Measurements from ENCODE around the gene RNF144A. TPM values are rescaled to one million over a fixed set of nuclear protein-coding genes. Genes with fewer than 3 reads are reported as not detected.

The RNF144A gene
- total and polyA plus RNA-seq, 9 donors, result 13.7 to 27.6 (median 21.5) TPM

DNA sequence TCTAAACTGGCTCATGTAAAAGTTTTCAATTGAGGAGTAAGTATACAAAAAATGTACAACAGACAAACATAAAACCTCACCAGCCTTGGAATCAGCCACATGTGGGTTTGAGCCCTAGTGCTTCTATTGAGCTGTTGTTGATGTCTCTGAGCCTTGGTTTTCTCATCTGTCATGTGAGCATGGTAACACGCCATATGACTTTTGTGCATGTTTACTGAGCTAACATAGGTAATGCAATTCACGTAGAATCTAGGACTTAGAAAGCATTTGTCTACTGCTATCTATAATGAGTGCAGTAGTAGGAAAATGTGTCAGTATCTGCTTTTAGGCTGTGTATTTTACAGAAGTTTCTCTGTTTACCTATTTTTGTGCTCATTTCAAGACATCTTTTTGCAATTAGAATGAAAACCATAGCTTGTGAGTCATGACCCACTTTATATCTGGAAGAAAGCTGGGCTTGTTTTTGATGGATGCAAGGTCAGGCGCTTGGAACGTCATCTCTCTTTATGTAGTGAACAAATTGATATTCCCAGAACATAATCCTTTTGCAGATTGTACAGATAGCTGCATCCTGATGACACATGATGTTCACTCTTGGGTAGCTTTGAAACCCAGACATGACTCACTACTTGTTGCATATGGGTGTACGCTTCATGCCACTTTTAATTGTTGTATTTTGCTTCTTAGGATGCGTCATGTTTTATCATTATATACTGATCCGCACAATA lies 94.3 kb downstream of the RNF144A start:
- peak; percentile 77 for DNase-seq
- Histone ChIP-seq H3K4me3 (ENCODE audit: low read length) (no peak overlapping the region), H3K27me3 (ENCODE audit: control insufficient read depth, insufficient read depth, low read length) (no peaks in the 10 kb centered on the region), H3K9me3 (replicated peaks; ENCODE audit: control insufficient read depth, low read depth, low read length) (no peaks in the 10 kb centered on the region), H3K27ac (ENCODE audit: low read length) (no peak overlapping the region), H3K4me1 (ENCODE audit: control insufficient read depth, insufficient read depth, low read length) (peaks cover 56% of the 10 kb centered on the region), H3K36me3 (ENCODE audit: control insufficient read depth, insufficient read depth, low read length) (peaks cover 3% of the 10 kb centered on the region)
- WGBS (ENCODE audit: insufficient coverage), result no CpG with 5 or more reads among the region's 7 CpGs

- DNase-seq, result no peak
- Histone ChIP-seq H3K27ac (ENCODE audit: low read length) (peak overlapping the region; percentile 9), H3K4me1 (ENCODE audit: control insufficient read depth, insufficient read depth, low read length) (peaks cover 55% of the 10 kb centered on the region), H3K4me3 (ENCODE audit: low read length) (no peak overlapping the region), H3K9me3 (replicated peaks; ENCODE audit: control insufficient read depth, low read depth, low read length) (no peaks in the 10 kb centered on the region), H3K27me3 (ENCODE audit: control insufficient read depth, insufficient read depth, low read length) (no peaks in the 10 kb centered on the region), H3K36me3 (ENCODE audit: control insufficient read depth, insufficient read depth, low read length) (no peaks in the 10 kb centered on the region)
- WGBS (ENCODE audit: insufficient coverage), result 80% methylated on average over 1 of the region's 6 CpGs
These were observed 95.0 kb downstream of the RNF144A start for GRCh38 chr2:7012141-7012764.

GRCh38 chr2:7013471-7014160 lies 96.4 kb downstream of the RNF144A start:
- Histone ChIP-seq H3K27me3 (ENCODE audit: control insufficient read depth, insufficient read depth, low read length) (no peaks in the 10 kb centered on the region), H3K36me3 (ENCODE audit: control insufficient read depth, insufficient read depth, low read length) (peaks cover 5% of the 10 kb centered on the region), H3K27ac (ENCODE audit: low read length) (no peak overlapping the region), H3K4me3 (ENCODE audit: low read length) (no peak overlapping the region), H3K9me3 (replicated peaks; ENCODE audit: control insufficient read depth, low read depth, low read length) (no peaks in the 10 kb centered on the region), H3K4me1 (ENCODE audit: control insufficient read depth, insufficient read depth, low read length) (peaks cover 53% of the 10 kb centered on the region)
- peak; percentile 74 for DNase-seq
- no CpG with 5 or more reads among the region's 3 CpGs for WGBS (ENCODE audit: insufficient coverage)

- Histone ChIP-seq H3K27me3 (ENCODE audit: control insufficient read depth, insufficient read depth, low read length) (no peaks in the 10 kb centered on the region), H3K4me3 (ENCODE audit: low read length) (no peak overlapping the region), H3K27ac (ENCODE audit: low read length) (peak overlapping the region; percentile 10), H3K36me3 (ENCODE audit: control insufficient read depth, insufficient read depth, low read length) (peaks cover 6% of the 10 kb centered on the region), H3K4me1 (ENCODE audit: control insufficient read depth, insufficient read depth, low read length) (peaks cover 51% of the 10 kb centered on the region), H3K9me3 (replicated peaks; ENCODE audit: control insufficient read depth, low read depth, low read length) (no peaks in the 10 kb centered on the region)
- 64% methylated on average over 4 of the region's 5 CpGs for WGBS (ENCODE audit: insufficient coverage)
- DNase-seq, result no peak
These were observed 97.0 kb downstream of the RNF144A start for GRCh38 chr2:7014174-7014640.

GRCh38 chr2:7015007-7015950 lies 98.1 kb downstream of the RNF144A start:
- peak; percentile 75 for DNase-seq
- H3K4me1 ChIP-seq (ENCODE audit: control insufficient read depth, insufficient read depth, low read length), result peaks cover 40% of the 10 kb centered on the region
- peak overlapping the region; percentile 74 for H3K27ac ChIP-seq (ENCODE audit: low read length)

DNA sequence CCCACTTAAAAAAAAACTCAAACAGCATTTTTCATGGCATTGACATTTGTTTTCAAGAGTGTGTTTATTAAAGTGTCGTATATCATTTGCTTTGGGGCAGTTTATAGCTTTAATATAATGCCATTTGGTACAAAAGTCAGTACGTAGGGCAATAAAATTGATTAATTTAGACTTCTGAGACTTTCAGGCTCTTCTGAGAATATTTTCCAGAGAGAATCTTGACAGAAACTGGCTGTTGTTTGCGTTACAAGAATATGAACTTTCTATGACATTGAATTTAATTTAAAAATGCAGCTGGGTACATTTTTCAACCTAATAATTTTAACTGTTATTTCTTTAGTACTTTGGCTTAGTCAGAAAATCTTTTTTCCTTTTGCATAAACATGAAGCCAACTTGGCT lies 98.9 kb downstream of the RNF144A start:
- DNase-seq, result no peak
- H3K9me3 ChIP-seq (replicated peaks; ENCODE audit: control insufficient read depth, low read depth, low read length), result no peaks in the 10 kb centered on the region
- WGBS (ENCODE audit: insufficient coverage), result 20% methylated on average over 1 of the region's 3 CpGs
- H3K27me3 ChIP-seq (ENCODE audit: control insufficient read depth, insufficient read depth, low read length), result no peaks in the 10 kb centered on the region
- peaks cover 18% of the 10 kb centered on the region for H3K36me3 ChIP-seq (ENCODE audit: control insufficient read depth, insufficient read depth, low read length)
- H3K4me3 ChIP-seq (ENCODE audit: low read length), result no peak overlapping the region
- no peak overlapping the region for H3K27ac ChIP-seq (ENCODE audit: low read length)
- H3K4me1 ChIP-seq (ENCODE audit: control insufficient read depth, insufficient read depth, low read length), result peaks cover 34% of the 10 kb centered on the region

More at GRCh38 chr2:7015007-7015950, 98.1 kb downstream of the RNF144A start:
- peaks cover 10% of the 10 kb centered on the region for H3K36me3 ChIP-seq (ENCODE audit: control insufficient read depth, insufficient read depth, low read length)
- H3K9me3 ChIP-seq (replicated peaks; ENCODE audit: control insufficient read depth, low read depth, low read length), result no peaks in the 10 kb centered on the region
- H3K27me3 ChIP-seq (ENCODE audit: control insufficient read depth, insufficient read depth, low read length), result no peaks in the 10 kb centered on the region
- WGBS (ENCODE audit: insufficient coverage), result 42% methylated on average over 6 of the region's 12 CpGs
- H3K4me3 ChIP-seq (ENCODE audit: low read length), result no peak overlapping the region

DNA sequence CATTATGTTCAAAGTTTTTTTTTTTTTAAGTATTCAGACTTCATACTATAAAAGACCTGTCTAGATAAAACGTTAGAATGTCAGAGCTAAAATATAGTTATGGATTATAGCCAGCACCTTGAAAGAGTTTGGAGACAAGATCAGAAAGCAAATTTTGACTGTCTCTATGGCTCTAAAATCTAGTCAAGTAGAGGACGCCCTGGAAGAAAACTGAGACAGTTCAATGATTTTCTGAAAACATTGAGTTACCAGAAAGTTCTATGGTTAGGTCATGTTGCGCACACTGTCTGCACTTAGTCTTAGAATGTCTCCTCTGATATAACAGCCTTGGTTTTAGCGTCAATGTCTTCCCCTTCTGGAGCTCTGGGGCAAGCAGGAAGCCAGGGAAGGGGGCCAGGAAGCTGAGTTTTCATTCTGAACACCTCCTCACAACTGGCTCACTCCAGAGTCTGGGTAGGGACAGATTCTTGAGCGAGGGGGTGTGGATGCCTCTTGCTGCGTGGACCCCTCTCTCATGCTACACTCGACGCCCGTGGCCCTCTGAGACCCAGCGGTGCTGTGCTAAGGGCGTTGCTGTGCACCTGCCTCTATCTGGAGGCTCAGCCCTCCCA lies 99.5 kb downstream of the RNF144A start:
- Histone ChIP-seq H3K27me3 (ENCODE audit: control insufficient read depth, insufficient read depth, low read length) (no peaks in the 10 kb centered on the region), H3K4me3 (ENCODE audit: low read length) (no peak overlapping the region), H3K36me3 (ENCODE audit: control insufficient read depth, insufficient read depth, low read length) (peaks cover 20% of the 10 kb centered on the region), H3K9me3 (replicated peaks; ENCODE audit: control insufficient read depth, low read depth, low read length) (no peaks in the 10 kb centered on the region), H3K4me1 (ENCODE audit: control insufficient read depth, insufficient read depth, low read length) (peaks cover 35% of the 10 kb centered on the region), H3K27ac (ENCODE audit: low read length) (peak overlapping the region; percentile 77)
- peak; percentile 90 for DNase-seq
- 55% methylated on average over 7 of the region's 11 CpGs for WGBS (ENCODE audit: insufficient coverage)

GRCh38 chr2:7017671-7018281 lies 100.6 kb downstream of the RNF144A start:
- no peaks in the 10 kb centered on the region for H3K9me3 ChIP-seq (replicated peaks; ENCODE audit: control insufficient read depth, low read depth, low read length)
- 73% methylated on average over 10 of the region's 14 CpGs for WGBS (ENCODE audit: insufficient coverage)
- peaks cover 22% of the 10 kb centered on the region for H3K36me3 ChIP-seq (ENCODE audit: control insufficient read depth, insufficient read depth, low read length)
- H3K27me3 ChIP-seq (ENCODE audit: control insufficient read depth, insufficient read depth, low read length), result no peaks in the 10 kb centered on the region
- H3K4me3 ChIP-seq (ENCODE audit: low read length), result no peak overlapping the region
- no peak for DNase-seq
- H3K4me1 ChIP-seq (ENCODE audit: control insufficient read depth, insufficient read depth, low read length), result peaks cover 44% of the 10 kb centered on the region
- H3K27ac ChIP-seq (ENCODE audit: low read length), result peak overlapping the region; percentile 6

DNA sequence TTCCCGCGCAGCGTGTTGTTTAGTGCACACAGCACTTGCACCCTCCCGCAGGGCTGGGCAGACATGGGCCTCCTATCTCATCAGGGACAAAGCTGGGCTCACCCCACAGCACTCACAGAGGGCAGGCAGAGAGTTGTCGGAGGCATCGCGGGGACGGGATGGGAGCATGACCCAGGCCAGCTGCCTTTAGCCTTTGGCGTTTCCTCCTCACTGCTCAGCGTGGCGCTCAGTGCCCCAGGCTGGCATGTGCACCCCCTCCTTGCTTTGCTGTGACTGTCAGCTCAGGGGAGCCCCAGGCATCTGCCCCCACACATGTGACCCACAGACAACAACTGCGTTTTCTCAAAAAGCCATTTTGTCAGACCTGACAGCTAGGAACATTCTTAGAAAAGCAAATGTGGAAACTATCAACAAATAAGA lies 101.1 kb downstream of the RNF144A start:
- H3K27me3 ChIP-seq (ENCODE audit: control insufficient read depth, insufficient read depth, low read length), result no peaks in the 10 kb centered on the region
- WGBS (ENCODE audit: insufficient coverage), result 83% methylated on average over 10 of the region's 12 CpGs
- no peak overlapping the region for H3K27ac ChIP-seq (ENCODE audit: low read length)
- peaks cover 47% of the 10 kb centered on the region for H3K4me1 ChIP-seq (ENCODE audit: control insufficient read depth, insufficient read depth, low read length)
- peaks cover 22% of the 10 kb centered on the region for H3K36me3 ChIP-seq (ENCODE audit: control insufficient read depth, insufficient read depth, low read length)
- no peak for DNase-seq
- H3K9me3 ChIP-seq (replicated peaks; ENCODE audit: control insufficient read depth, low read depth, low read length), result no peaks in the 10 kb centered on the region
- no peak overlapping the region for H3K4me3 ChIP-seq (ENCODE audit: low read length)
